ENCODE data around the gene RASGRP4.
"Not testable (repeated sequence)": the region's sequence is repeated elsewhere in the genome, so short reads cannot be mapped to it uniquely, and the experiment has no call there.

Gene RASGRP4

GRCh38 chr19:38417146-38417543, 8.9 kb downstream of the RASGRP4 start:
- DNase-seq (ENCODE audit: low spot score), result no peak

GRCh38 chr19:38413416-38413815, 12.6 kb downstream of the RASGRP4 start:
- no peak for DNase-seq (ENCODE audit: low spot score)

- DNase-seq (ENCODE audit: low spot score), result no peak
Measured at GRCh38 chr19:38412961-38413360, 13.1 kb downstream of the RASGRP4 start.

GRCh38 chr19:38412491-38412890, 13.5 kb downstream of the RASGRP4 start:
- no peak for DNase-seq (ENCODE audit: low spot score)

GRCh38 chr19:38411898-38412297, 14.1 kb downstream of the RASGRP4 start:
- DNase-seq (ENCODE audit: low spot score), result not testable (repeated sequence)

- DNase-seq (ENCODE audit: low spot score), result no peak
Measured at GRCh38 chr19:38411041-38411712, 14.8 kb downstream of the RASGRP4 start.

GRCh38 chr19:38410407-38410806, 15.6 kb downstream of the RASGRP4 start:
- DNase-seq (ENCODE audit: low spot score), result not testable (repeated sequence)

GRCh38 chr19:38409631-38410133, 16.3 kb downstream of the RASGRP4 start:
- DNase-seq (ENCODE audit: low spot score), result no peak

GRCh38 chr19:38405276-38405675, 20.7 kb downstream of the RASGRP4 start:
- DNase-seq (ENCODE audit: low spot score), result no peak

- DNase-seq (ENCODE audit: low spot score), result no peak
Measured at GRCh38 chr19:38404858-38405257, 21.2 kb downstream of the RASGRP4 start.

GRCh38 chr19:38402967-38403674, 22.9 kb downstream of the RASGRP4 start, which contains the start of gene FAM98C:
FAM98C (plus strand) TSS chr19:38403093; CDS start chr19:38403154, 61 bp downstream.
- peak; percentile 100 for DNase-seq (ENCODE audit: low spot score)

- no peak for DNase-seq (ENCODE audit: low spot score)
Measured at GRCh38 chr19:38402623-38402966, 23.4 kb downstream of the RASGRP4 start.

- DNase-seq (ENCODE audit: low spot score), result no peak
Measured at GRCh38 chr19:38401148-38401547, 24.9 kb downstream of the RASGRP4 start.

GRCh38 chr19:38400361-38400760, 25.7 kb downstream of the RASGRP4 start:
- DNase-seq (ENCODE audit: low spot score), result no peak

GRCh38 chr19:38399537-38399936, 26.5 kb downstream of the RASGRP4 start:
- no peak for DNase-seq (ENCODE audit: low spot score)

- no peak for DNase-seq (ENCODE audit: low spot score)
Measured at GRCh38 chr19:38399081-38399480, 26.9 kb downstream of the RASGRP4 start.

GRCh38 chr19:38395381-38396114, 30.5 kb downstream of the RASGRP4 start:
- DNase-seq (ENCODE audit: low spot score), result no peak

- DNase-seq (ENCODE audit: low spot score), result peak; percentile 81
Measured at GRCh38 chr19:38394488-38394887, 31.5 kb downstream of the RASGRP4 start.

GRCh38 chr19:38392707-38393308, 33.2 kb downstream of the RASGRP4 start:
- DNase-seq (ENCODE audit: low spot score), result no peak

- no peak for DNase-seq (ENCODE audit: low spot score)
Measured at GRCh38 chr19:38391911-38392464, 34.0 kb downstream of the RASGRP4 start.

- no peak for DNase-seq (ENCODE audit: low spot score)
Measured at GRCh38 chr19:38389957-38390924, 35.8 kb downstream of the RASGRP4 start.
